IMR-90 (cell line): ENCODE data around the gene IFI27L1. TPM values are rescaled to one million over a fixed set of nuclear protein-coding genes. Genes with fewer than 3 reads are reported as not detected.

Experiments used
- ATAC-seq: fragments of 200-7000 bp; cut with Tn5 transposase; 2 replicates; pipeline ENCODE4 v1.9.1; 2020; ENCODE audit warnings: low read depth, mild to moderate bottlenecking, moderate library complexity
- BruUV-seq: library from RNA; stranded (reverse); fragments of 400-500 nt; replicated peaks from 2 replicates; lab custom pipeline; 2021; lab: Mats Ljungman, UMichigan
- CTCF ChIA-PET: fragments of 300-600 bp; formaldehyde crosslinking; extraction: SDS; loops from one replicate; lab custom pipeline; 2021; ENCODE audit warnings: antibody characterized with exemption; lab: Yijun Ruan, JAX
- POLR2A ChIA-PET: fragments of 300-600 bp; sonication (Branson Sonifier 250); formaldehyde crosslinking; loops from one replicate; lab custom pipeline; 2022; ENCODE audit warnings: antibody characterized with exemption; ENCODE audit not compliant: unreplicated experiment; lab: Charles Lee
- DNase-seq: peaks from one replicate; pipeline ENCODE4 v3.0.0; 2013
- H2AFZ ChIP-seq: replicated peaks from 2 replicates; pipeline ENCODE3; 2013; ENCODE audit warnings: low read length, mild to moderate bottlenecking; ENCODE audit not compliant: poor library complexity
- H2AK5ac ChIP-seq: 2 replicates; pipeline ENCODE4 v1.6.1; 2013; ENCODE audit warnings: low read depth, low read length, inconsistent platforms
- H2AK9ac ChIP-seq: replicated peaks from 2 replicates; pipeline ENCODE3; 2013; ENCODE audit warnings: mild to moderate bottlenecking, low read depth, low read length, moderate library complexity; ENCODE audit not compliant: poor library complexity
- H2BK120ac ChIP-seq: 2 replicates; pipeline ENCODE4 v1.6.1; 2013; ENCODE audit warnings: low read depth, low read length, inconsistent platforms
- H2BK15ac ChIP-seq: 3 replicates; pipeline ENCODE4 v1.6.1; 2013; ENCODE audit warnings: low read depth, low read length, inconsistent platforms
- H2BK20ac ChIP-seq: 2 replicates; pipeline ENCODE4 v1.6.1; 2013; ENCODE audit warnings: low read depth, mild to moderate bottlenecking, inconsistent platforms, low read length, moderate library complexity
- H2BK5ac ChIP-seq: 2 replicates; pipeline ENCODE4 v1.6.1; 2013; ENCODE audit warnings: mild to moderate bottlenecking, low read depth, low read length, inconsistent platforms; ENCODE audit not compliant: poor library complexity, severe bottlenecking
- H3K14ac ChIP-seq: replicated peaks from 2 replicates; pipeline ENCODE4 v1.6.1; 2013; ENCODE audit warnings: low read depth, low read length, inconsistent platforms
- H3K18ac ChIP-seq: 2 replicates; pipeline ENCODE4 v1.6.1; 2013; ENCODE audit warnings: low read depth, low read length, control low read depth
- H3K23ac ChIP-seq: 2 replicates; pipeline ENCODE4 v1.6.1; 2013; ENCODE audit warnings: low read depth, low read length, inconsistent platforms
- H3K27ac ChIP-seq: 2 replicates; pipeline ENCODE4 v1.5.1; 2013; ENCODE audit warnings: mild to moderate bottlenecking, control low read depth, low read length; ENCODE audit not compliant: insufficient read depth
- H3K27me3 ChIP-seq: 2 replicates; pipeline ENCODE4 v1.6.1; 2013; ENCODE audit warnings: low read length; ENCODE audit not compliant: control insufficient read depth, insufficient read depth
- H3K36me3 ChIP-seq: 2 replicates; pipeline ENCODE4 v1.6.1; 2013; ENCODE audit warnings: low read length, mixed read lengths; ENCODE audit not compliant: control insufficient read depth, insufficient read depth
- H3K4ac ChIP-seq: 2 replicates; pipeline ENCODE4 v1.6.1; 2013; ENCODE audit warnings: low read depth, low read length, inconsistent platforms
- H3K4me1 ChIP-seq: 2 replicates; pipeline ENCODE4 v1.6.1; 2013; ENCODE audit warnings: low read length, mixed read lengths; ENCODE audit not compliant: control insufficient read depth, insufficient read depth
- H3K4me2 ChIP-seq: 2 replicates; pipeline ENCODE4 v1.6.1; 2013; ENCODE audit warnings: low read depth, mild to moderate bottlenecking, control low read depth, low read length, moderate library complexity
- H3K4me3 ChIP-seq: 2 replicates; pipeline ENCODE4 v1.5.1; 2013; ENCODE audit warnings: low read depth, mild to moderate bottlenecking, control low read depth, low read length, moderate library complexity; ENCODE audit not compliant: insufficient read depth
- H3K56ac ChIP-seq: 2 replicates; pipeline ENCODE4 v1.6.1; 2013; ENCODE audit warnings: low read length, inconsistent platforms; ENCODE audit not compliant: insufficient read depth; ENCODE audit errors: extremely low read depth
- H3K79me1 ChIP-seq, 2 experiments: 2 replicates each; pipeline ENCODE4 v1.6.1; 2013; ENCODE audit warnings: low read length in 2 of 2, inconsistent platforms in 1 of 2, low read depth in 1 of 2
- H3K9ac ChIP-seq: 2 replicates; pipeline ENCODE4 v1.6.1; 2013; ENCODE audit warnings: low read depth, low read length, control low read depth
- H3K9me1 ChIP-seq: 2 replicates; pipeline ENCODE4 v1.6.1; 2013; ENCODE audit warnings: low read length, inconsistent platforms; ENCODE audit not compliant: insufficient read depth
- H3K9me3 ChIP-seq: 2 replicates; pipeline ENCODE4 v1.6.1; 2013; ENCODE audit warnings: low read length; ENCODE audit not compliant: control insufficient read depth, insufficient read depth
- H4K20me1 ChIP-seq: 2 replicates; pipeline ENCODE4 v1.6.1; 2013; ENCODE audit warnings: low read length, inconsistent platforms; ENCODE audit not compliant: insufficient read depth
- H4K5ac ChIP-seq: 2 replicates; pipeline ENCODE4 v1.6.1; 2013; ENCODE audit warnings: mild to moderate bottlenecking, low read depth, low read length, control low read depth
- H4K8ac ChIP-seq, 2 experiments: 2 replicates each; pipeline ENCODE4 v1.6.1; 2013; ENCODE audit warnings: low read depth in 2 of 2, low read length in 2 of 2, control low read depth in 1 of 2, inconsistent platforms in 1 of 2
- H4K91ac ChIP-seq: 2 replicates; pipeline ENCODE4 v1.6.1; 2013; ENCODE audit warnings: low read depth, low read length, inconsistent platforms; ENCODE audit not compliant: insufficient read depth
- BHLHE40 ChIP-seq: fragments of 150-350 bp; IDR thresholded peaks from 2 replicates; pipeline ENCODE4 v1.6.1; 2016; ENCODE audit warnings: mild to moderate bottlenecking, low read depth, low read length
- CEBPB ChIP-seq: IDR thresholded peaks from 2 replicates; pipeline ENCODE4 v1.6.1; 2012; ENCODE audit warnings: low read depth, low read length, improper control_type of control experiment
- CHD1 ChIP-seq: IDR thresholded peaks from 2 replicates; pipeline ENCODE4 v1.6.1; 2012; ENCODE audit warnings: low read depth, low read length, improper control_type of control experiment
- ELK1 ChIP-seq: fragments of 150-350 bp; IDR thresholded peaks from 2 replicates; pipeline ENCODE4 v1.6.1; 2016; ENCODE audit warnings: low read depth, mild to moderate bottlenecking, low read length, moderate library complexity, borderline replicate concordance
- FOS ChIP-seq: fragments of 150-350 bp; IDR thresholded peaks from 2 replicates; pipeline ENCODE4 v1.6.1; 2016; ENCODE audit warnings: low read depth, low read length
- MAFK ChIP-seq: IDR thresholded peaks from 2 replicates; pipeline ENCODE4 v1.6.1; 2012; ENCODE audit warnings: low read depth, low read length, improper control_type of control experiment
- MAZ ChIP-seq: IDR thresholded peaks from 2 replicates; pipeline ENCODE4 v1.6.1; 2012; ENCODE audit warnings: low read depth, mild to moderate bottlenecking, low read length, improper control_type of control experiment, moderate library complexity, borderline replicate concordance
- NFE2L2 ChIP-seq: fragments of 150-350 bp; IDR thresholded peaks from 2 replicates; pipeline ENCODE4 v1.6.1; 2016; ENCODE audit warnings: low read depth, mild to moderate bottlenecking, low read length
- POLR2A ChIP-seq: IDR thresholded peaks from 2 replicates; pipeline ENCODE4 v1.6.1; 2012; ENCODE audit warnings: mild to moderate bottlenecking, low read depth, low read length
- RCOR1 ChIP-seq: IDR thresholded peaks from 2 replicates; pipeline ENCODE4 v1.6.1; 2012; ENCODE audit warnings: mild to moderate bottlenecking, low read length, improper control_type of control experiment; ENCODE audit not compliant: insufficient replicate concordance
- RFX5 ChIP-seq: IDR thresholded peaks from 2 replicates; pipeline ENCODE4 v1.8.0; 2012; ENCODE audit warnings: low read depth, mild to moderate bottlenecking, low read length, moderate library complexity
- WGBS, 2 experiments: methylation state at CpG; one replicate each; pipeline versions ENCODE4 v1.1.5 to v1.1.7; 2013; ENCODE audit warnings: missing lambda C conversion rate in 2 of 2; ENCODE audit not compliant: insufficient read length in 1 of 2; ENCODE audit errors: extremely low coverage in 2 of 2; 5-methylcytosine and 5-hydroxymethylcytosine counted together
- dilution Hi-C: fragments of 300-500 bp; cut with HindIII; formaldehyde crosslinking; loops from one replicate; pipeline ENCODE4 v1.14.3; 2018; ENCODE audit warnings: low sequenced_read_pairs; ENCODE audit not compliant: unreplicated experiment
- in situ Hi-C: fragments of 300-500 bp; cut with MboI; formaldehyde crosslinking; loops from 3 replicates; pipeline ENCODE4 v1.14.3; 2019; ENCODE audit warnings: low sequenced_read_pairs, inconsistent platforms, mixed read lengths
- intact Hi-C: fragments of 100-400 bp; cut with micrococcal nuclease; formaldehyde crosslinking; loops from 2 replicates; pipeline ENCODE4 v1.10.0; 2022
- polyA plus RNA-seq, 3 experiments: library from polyadenylated mRNA; depleted of rRNA; stranded (reverse); fragments of >200 nt; gene quantifications; 2 replicates each; pipeline ENCODE4 v1.2.3, GENCODE V29; 2012; ENCODE audit warnings: low replicate concordance in 1 of 3
- total RNA-seq: library from RNA; depleted of rRNA; stranded (reverse); fragments of >200 nt; gene quantifications from 2 replicates; pipeline ENCODE4 v1.2.3, GENCODE V29; 2012
- TF ChIP-seq, protein P1 (sequence below): conservative IDR thresholded peaks from 2 replicates; pipeline ENCODE4 v1.5.1; 2012; ENCODE audit warnings: mild to moderate bottlenecking, low read depth, low read length, improper control_type of control experiment

The IFI27L1 gene
- total and polyA plus RNA-seq, 2 of the 4 experiments (the other 2 are of a cell fraction), result 13.3 to 24.3 TPM

GRCh38 chr14:94050231-94050880, 30.8 kb upstream of the IFI27L1 start:
- Histone ChIP-seq H2BK120ac (no peak overlapping the region), H3K79me1 (peaks cover 13 to 18% of the 10 kb centered on the region in 2 experiments; a peak in 3 of 4 replicates), H2BK20ac (no peak overlapping the region), H3K27ac (no peak overlapping the region), H3K36me3 (peaks cover 82% of the 10 kb centered on the region), H3K56ac (no peak overlapping the region), H3K9me1 (no peaks in the 10 kb centered on the region), H3K4me2 (no peak overlapping the region), H3K4ac (no peak overlapping the region), H3K9ac (no peak overlapping the region), H2AFZ (no peak overlapping the region), H2AK5ac (no peak overlapping the region), H2AK9ac (no peak overlapping the region), H3K4me1 (no peaks in the 10 kb centered on the region), H3K4me3 (no peak overlapping the region), H4K8ac (no peak overlapping the region), H3K18ac (no peak overlapping the region), H3K27me3 (no peaks in the 10 kb centered on the region), H4K20me1 (0 out of 2 replicates have a peak, but pooled peaks cover 4% of the 10 kb centered on the region), H2BK5ac (no peak overlapping the region), H3K23ac (no peak overlapping the region), H3K9me3 (no peaks in the 10 kb centered on the region), H2BK15ac (no peak overlapping the region), H4K91ac (no peak overlapping the region), H4K5ac (no peak overlapping the region), H3K14ac (no peak overlapping the region)
- DNase-seq (no peak), ATAC-seq (no peak)
- BruUV-seq, result no TSS peak
- no CpG with 5 or more reads among the region's 6 CpGs for WGBS, 2 experiments
- ChIA-PET POLR2A (no interaction called here), CTCF (interaction anchor here (1.9 to 5.3 kb wide), 2 partner anchors 82 to 86 kb away, joined by 8 to 35 read pairs; no protein-coding TSS in a partner anchor)
- in situ Hi-C loops (no loop called here), intact Hi-C loops (no loop called here), dilution Hi-C loops (no loop called here)
- no peak for TF ChIP-seq RFX5
- no peak for TF ChIP-seq CHD1
- no peak for TF ChIP-seq NFE2L2
- TF ChIP-seq MAFK, result no peak
- no peak for TF ChIP-seq RCOR1
- no peak for TF ChIP-seq MAZ
- TF ChIP-seq, protein P1, sequence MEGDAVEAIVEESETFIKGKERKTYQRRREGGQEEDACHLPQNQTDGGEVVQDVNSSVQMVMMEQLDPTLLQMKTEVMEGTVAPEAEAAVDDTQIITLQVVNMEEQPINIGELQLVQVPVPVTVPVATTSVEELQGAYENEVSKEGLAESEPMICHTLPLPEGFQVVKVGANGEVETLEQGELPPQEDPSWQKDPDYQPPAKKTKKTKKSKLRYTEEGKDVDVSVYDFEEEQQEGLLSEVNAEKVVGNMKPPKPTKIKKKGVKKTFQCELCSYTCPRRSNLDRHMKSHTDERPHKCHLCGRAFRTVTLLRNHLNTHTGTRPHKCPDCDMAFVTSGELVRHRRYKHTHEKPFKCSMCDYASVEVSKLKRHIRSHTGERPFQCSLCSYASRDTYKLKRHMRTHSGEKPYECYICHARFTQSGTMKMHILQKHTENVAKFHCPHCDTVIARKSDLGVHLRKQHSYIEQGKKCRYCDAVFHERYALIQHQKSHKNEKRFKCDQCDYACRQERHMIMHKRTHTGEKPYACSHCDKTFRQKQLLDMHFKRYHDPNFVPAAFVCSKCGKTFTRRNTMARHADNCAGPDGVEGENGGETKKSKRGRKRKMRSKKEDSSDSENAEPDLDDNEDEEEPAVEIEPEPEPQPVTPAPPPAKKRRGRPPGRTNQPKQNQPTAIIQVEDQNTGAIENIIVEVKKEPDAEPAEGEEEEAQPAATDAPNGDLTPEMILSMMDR, result no peak
- TF ChIP-seq ELK1, result no peak
- TF ChIP-seq CEBPB, result no peak
- TF ChIP-seq FOS, result no peak
- TF ChIP-seq BHLHE40, result no peak
- TF ChIP-seq POLR2A, result no peak
